ENCODE results near the gene CLCN2.

Gene CLCN2

GRCh38 chr3:184391266-184391665, 29.9 kb upstream of the CLCN2 start:
- no peak overlapping the region for H3K4me3 ChIP-seq (ENCODE audit: control insufficient read depth, low read depth, low read length)
- no peak for DNase-seq (ENCODE audit: low read depth)
- TF ChIP-seq CTCF (IDR thresholded peaks at IDR 0.05; ENCODE audit: control insufficient read depth, insufficient read depth, low read depth, low read length, missing control alignments), result no peak

GRCh38 chr3:184389935-184390528, 28.6 kb upstream of the CLCN2 start:
- no peak for DNase-seq (ENCODE audit: low read depth)
- no peak overlapping the region for H3K4me3 ChIP-seq (ENCODE audit: control insufficient read depth, low read depth, low read length)
- no peak for TF ChIP-seq CTCF (IDR thresholded peaks at IDR 0.05; ENCODE audit: control insufficient read depth, insufficient read depth, low read depth, low read length, missing control alignments)

GRCh38 chr3:184389384-184389783, 28.0 kb upstream of the CLCN2 start:
- H3K4me3 ChIP-seq (ENCODE audit: control insufficient read depth, low read depth, low read length), result no peak overlapping the region
- no peak for TF ChIP-seq CTCF (IDR thresholded peaks at IDR 0.05; ENCODE audit: control insufficient read depth, insufficient read depth, low read depth, low read length, missing control alignments)
- no peak for DNase-seq (ENCODE audit: low read depth)

GRCh38 chr3:184388936-184389230, 27.5 kb upstream of the CLCN2 start:
- no peak overlapping the region for H3K4me3 ChIP-seq (ENCODE audit: control insufficient read depth, low read depth, low read length)
- TF ChIP-seq CTCF (IDR thresholded peaks at IDR 0.05; ENCODE audit: control insufficient read depth, insufficient read depth, low read depth, low read length, missing control alignments), result no peak
- no peak for DNase-seq (ENCODE audit: low read depth)

GRCh38 chr3:184388164-184388935, 26.9 kb upstream of the CLCN2 start:
- TF ChIP-seq CTCF (IDR thresholded peaks at IDR 0.05; ENCODE audit: control insufficient read depth, insufficient read depth, low read depth, low read length, missing control alignments), result no peak
- DNase-seq (ENCODE audit: low read depth), result no peak
- no peak overlapping the region for H3K4me3 ChIP-seq (ENCODE audit: control insufficient read depth, low read depth, low read length)

- H3K4me3 ChIP-seq (ENCODE audit: control insufficient read depth, low read depth, low read length), result no peak overlapping the region
- no peak for TF ChIP-seq CTCF (IDR thresholded peaks at IDR 0.05; ENCODE audit: control insufficient read depth, insufficient read depth, low read depth, low read length, missing control alignments)
- DNase-seq (ENCODE audit: low read depth), result no peak
These were observed 25.8 kb upstream of the CLCN2 start for GRCh38 chr3:184387174-184387714.
